Adrenal gland (tissue), 5 donors: ENCODE measurements around the gene PEPD.

Source experiments
- CTCF ChIP-seq, 6 experiments: fragments of 450-650 bp in 4 of 6; fragments of 200-600 bp in 2 of 6; sonication (generic) in 1 of 6; IDR thresholded peaks; 1 replicate in 5 of 6; 2 replicates in 1 of 6; pipeline versions ENCODE4 v1.5.1 to v1.8.0; 2016 to 2021; ENCODE audit warnings: antibody characterized with exemption in 6 of 6, mild to moderate bottlenecking in 2 of 6, moderate library complexity in 1 of 6
- POLR2A ChIP-seq, 2 donors: fragments of 450-650 bp; IDR thresholded peaks; one replicate each; pipeline ENCODE4 v1.6.1; 2017; ENCODE audit warnings: antibody characterized with exemption in 2 of 2, mild to moderate bottlenecking in 2 of 2, moderate library complexity in 1 of 2
- donor health status: DM: no; HTN: no; CAD: no.

GRCh38 chr19:33419788-33420130 lies 101.8 kb downstream of the PEPD start:
- TF ChIP-seq CTCF (IDR thresholded peaks at IDR 0.05) (no peak), POLR2A (IDR thresholded peaks at IDR 0.05) (no peak)
